ENCODE data around the gene RALGPS1.

RALGPS1 gene

DNA sequence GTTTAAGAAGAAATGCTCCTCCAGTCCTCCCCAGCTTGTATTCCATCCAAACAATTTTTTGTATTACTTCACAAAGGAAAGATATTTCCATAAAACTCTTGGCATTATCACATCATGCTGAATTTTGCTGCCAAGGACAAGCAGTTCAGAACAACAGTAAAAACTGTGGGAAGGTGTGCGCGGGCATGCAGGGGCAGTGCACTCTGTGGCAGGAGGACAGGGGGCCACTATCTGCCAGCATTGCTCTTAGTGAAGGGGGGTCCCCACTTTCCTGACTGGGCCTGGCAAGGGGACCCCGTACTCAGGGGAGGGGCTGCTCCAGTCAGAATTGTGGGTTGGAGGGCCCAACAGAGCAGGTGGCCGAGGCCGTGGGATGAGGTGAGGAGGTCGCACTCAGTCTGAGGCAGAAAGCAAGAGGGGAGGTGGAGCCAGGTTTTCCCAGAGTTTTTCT, 175.1 kb downstream of the RALGPS1 start:
- Histone ChIP-seq H3K36me3 (ENCODE audit: control insufficient read depth, low read length) (no peaks in the 10 kb centered on the region), H3K27ac (ENCODE audit: low read depth, low read length) (no peak overlapping the region), H3K4me1 (ENCODE audit: control insufficient read depth, low read length) (no peaks in the 10 kb centered on the region), H3K4me2 (ENCODE audit: low read length) (no peak overlapping the region), H3K79me2 (ENCODE audit: control insufficient read depth, low read length) (no peaks in the 10 kb centered on the region), H4K20me1 (ENCODE audit: control insufficient read depth, insufficient read depth, low read depth, low read length) (no peaks in the 10 kb centered on the region), H3F3A (ENCODE audit: control insufficient read depth, insufficient read depth) (no peaks in the 10 kb centered on the region), H3K4me3 (ENCODE audit: low read length) (no peak overlapping the region), H3K27me3 (ENCODE audit: control insufficient read depth, low read length) (no peaks in the 10 kb centered on the region), H3K9me2 (replicated peaks; ENCODE audit: control insufficient read depth, low read length) (no peaks in the 10 kb centered on the region), H3K9me3 (ENCODE audit: control insufficient read depth, insufficient read depth, low read length) (no peaks in the 10 kb centered on the region)
- TF ChIP-seq, protein P1, sequence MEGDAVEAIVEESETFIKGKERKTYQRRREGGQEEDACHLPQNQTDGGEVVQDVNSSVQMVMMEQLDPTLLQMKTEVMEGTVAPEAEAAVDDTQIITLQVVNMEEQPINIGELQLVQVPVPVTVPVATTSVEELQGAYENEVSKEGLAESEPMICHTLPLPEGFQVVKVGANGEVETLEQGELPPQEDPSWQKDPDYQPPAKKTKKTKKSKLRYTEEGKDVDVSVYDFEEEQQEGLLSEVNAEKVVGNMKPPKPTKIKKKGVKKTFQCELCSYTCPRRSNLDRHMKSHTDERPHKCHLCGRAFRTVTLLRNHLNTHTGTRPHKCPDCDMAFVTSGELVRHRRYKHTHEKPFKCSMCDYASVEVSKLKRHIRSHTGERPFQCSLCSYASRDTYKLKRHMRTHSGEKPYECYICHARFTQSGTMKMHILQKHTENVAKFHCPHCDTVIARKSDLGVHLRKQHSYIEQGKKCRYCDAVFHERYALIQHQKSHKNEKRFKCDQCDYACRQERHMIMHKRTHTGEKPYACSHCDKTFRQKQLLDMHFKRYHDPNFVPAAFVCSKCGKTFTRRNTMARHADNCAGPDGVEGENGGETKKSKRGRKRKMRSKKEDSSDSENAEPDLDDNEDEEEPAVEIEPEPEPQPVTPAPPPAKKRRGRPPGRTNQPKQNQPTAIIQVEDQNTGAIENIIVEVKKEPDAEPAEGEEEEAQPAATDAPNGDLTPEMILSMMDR (IDR thresholded peaks at IDR 0.05; ENCODE audit: low read depth, low read length, poor library complexity, severe bottlenecking), result no peak
- no peak for TF ChIP-seq EZH2phosphoT487 (IDR thresholded peaks at IDR 0.05; ENCODE audit: borderline replicate concordance, low read length)

GRCh38 chr9:127090341-127090985, 175.9 kb downstream of the RALGPS1 start:
- Histone ChIP-seq H3K4me1 (ENCODE audit: control insufficient read depth, low read length) (no peaks in the 10 kb centered on the region), H3K9me2 (replicated peaks; ENCODE audit: control insufficient read depth, low read length) (no peaks in the 10 kb centered on the region), H3K27ac (ENCODE audit: low read depth, low read length) (no peak overlapping the region), H3K36me3 (ENCODE audit: control insufficient read depth, low read length) (no peaks in the 10 kb centered on the region), H3K9me3 (ENCODE audit: control insufficient read depth, insufficient read depth, low read length) (no peaks in the 10 kb centered on the region), H3K79me2 (ENCODE audit: control insufficient read depth, low read length) (no peaks in the 10 kb centered on the region), H4K20me1 (ENCODE audit: control insufficient read depth, insufficient read depth, low read depth, low read length) (no peaks in the 10 kb centered on the region), H3K27me3 (ENCODE audit: control insufficient read depth, low read length) (no peaks in the 10 kb centered on the region), H3K4me3 (ENCODE audit: low read length) (no peak overlapping the region), H3K4me2 (ENCODE audit: low read length) (no peak overlapping the region), H3F3A (ENCODE audit: control insufficient read depth, insufficient read depth) (no peaks in the 10 kb centered on the region)
- TF ChIP-seq, protein P1 (IDR thresholded peaks at IDR 0.05; ENCODE audit: low read depth, low read length, poor library complexity, severe bottlenecking), result no peak
- no peak for TF ChIP-seq EZH2phosphoT487 (IDR thresholded peaks at IDR 0.05; ENCODE audit: borderline replicate concordance, low read length)

GRCh38 chr9:127091526-127091925, 176.9 kb downstream of the RALGPS1 start:
- no peak overlapping the region for H3K27ac ChIP-seq (ENCODE audit: low read depth, low read length)
- H3K27me3 ChIP-seq (ENCODE audit: control insufficient read depth, low read length), result no peaks in the 10 kb centered on the region
- H3K4me1 ChIP-seq (ENCODE audit: control insufficient read depth, low read length), result no peaks in the 10 kb centered on the region
- no peaks in the 10 kb centered on the region for H3K9me3 ChIP-seq (ENCODE audit: control insufficient read depth, insufficient read depth, low read length)
- H3K9me2 ChIP-seq (replicated peaks; ENCODE audit: control insufficient read depth, low read length), result no peaks in the 10 kb centered on the region
- H3K36me3 ChIP-seq (ENCODE audit: control insufficient read depth, low read length), result no peaks in the 10 kb centered on the region
- no peaks in the 10 kb centered on the region for H3F3A ChIP-seq (ENCODE audit: control insufficient read depth, insufficient read depth)
- no peaks in the 10 kb centered on the region for H3K79me2 ChIP-seq (ENCODE audit: control insufficient read depth, low read length)
- TF ChIP-seq, protein P1 (IDR thresholded peaks at IDR 0.05; ENCODE audit: low read depth, low read length, poor library complexity, severe bottlenecking), result no peak
- no peak for TF ChIP-seq EZH2phosphoT487 (IDR thresholded peaks at IDR 0.05; ENCODE audit: borderline replicate concordance, low read length)
- no peak overlapping the region for H3K4me3 ChIP-seq (ENCODE audit: low read length)
- H3K4me2 ChIP-seq (ENCODE audit: low read length), result no peak overlapping the region
- no peaks in the 10 kb centered on the region for H4K20me1 ChIP-seq (ENCODE audit: control insufficient read depth, insufficient read depth, low read depth, low read length)

All from DOHH2 (cell line).